ENCODE data around the gene CORO1C.
"Not testable (repeated sequence)": the region's sequence is repeated elsewhere in the genome, so short reads cannot be mapped to it uniquely, and the experiment has no call there.

CORO1C gene

GRCh38 chr12:108671110-108671509 is 60.2 kb downstream of the CORO1C start:
- no peak for DNase-seq

DNA sequence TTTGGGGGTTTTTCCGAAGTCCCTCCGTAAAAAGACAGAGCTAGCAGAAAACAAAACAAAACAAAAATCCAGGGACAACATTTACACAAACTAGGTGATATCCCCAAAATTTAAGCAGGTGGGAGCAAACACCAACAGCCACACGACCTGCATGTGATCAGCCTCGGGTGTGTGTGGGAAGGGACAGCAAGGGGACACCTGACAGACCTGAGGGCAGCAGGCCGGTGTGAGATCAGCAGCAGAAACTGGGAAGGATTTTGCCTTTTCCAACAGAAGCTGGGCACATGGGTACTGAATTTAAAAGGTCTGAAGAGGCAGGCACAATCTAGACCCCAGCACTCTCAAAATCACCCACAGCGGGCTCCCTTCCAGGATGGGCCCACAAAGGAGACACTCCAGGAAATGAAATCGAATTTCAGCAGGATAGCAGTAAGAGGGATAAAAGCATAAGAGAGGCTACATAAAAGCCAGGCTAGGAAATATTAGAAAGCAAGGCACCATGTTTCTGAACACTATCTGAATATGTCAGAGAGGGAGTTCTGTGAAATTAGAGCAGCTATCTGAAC is 61.2 kb downstream of the CORO1C start:
- no peak for DNase-seq

DNA sequence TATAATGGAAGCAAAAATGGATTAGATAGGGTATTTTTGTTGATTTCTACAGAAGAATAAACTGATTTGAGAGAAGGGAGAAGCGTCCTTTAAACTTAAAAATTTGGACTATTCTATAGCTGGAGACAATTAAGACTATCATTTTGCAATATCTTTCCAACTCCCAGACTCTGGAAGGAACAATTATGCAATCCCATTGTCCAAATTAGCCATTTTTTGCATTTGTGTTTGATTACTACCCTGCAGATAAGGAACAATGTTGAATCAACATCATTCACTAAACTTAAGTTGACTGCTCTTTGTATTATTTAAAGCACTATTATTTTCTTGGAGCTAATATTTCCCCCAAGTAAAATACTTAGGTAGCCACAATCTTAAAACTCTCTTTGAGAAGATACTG is 62.8 kb downstream of the CORO1C start:
- DNase-seq, result no peak

DNA sequence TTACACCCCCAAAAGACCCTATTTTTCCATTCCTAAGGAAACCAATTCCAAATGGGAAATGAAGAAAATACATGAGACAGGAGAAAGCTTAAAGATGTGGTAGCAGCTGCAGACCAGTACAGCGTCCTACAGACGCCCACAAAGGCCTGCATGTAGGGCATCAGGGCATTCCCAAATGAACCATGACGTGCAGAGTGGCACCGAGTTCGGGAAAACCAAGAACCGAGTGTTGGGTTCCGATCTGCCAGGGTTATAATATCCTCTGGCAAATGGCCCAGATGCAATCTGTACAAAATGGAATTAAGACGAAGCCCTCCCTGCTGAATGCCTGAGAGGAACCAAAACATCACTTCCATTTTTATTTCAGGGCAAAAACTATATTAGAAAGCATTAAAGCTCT is 63.3 kb downstream of the CORO1C start:
- DNase-seq, result no peak

DNA sequence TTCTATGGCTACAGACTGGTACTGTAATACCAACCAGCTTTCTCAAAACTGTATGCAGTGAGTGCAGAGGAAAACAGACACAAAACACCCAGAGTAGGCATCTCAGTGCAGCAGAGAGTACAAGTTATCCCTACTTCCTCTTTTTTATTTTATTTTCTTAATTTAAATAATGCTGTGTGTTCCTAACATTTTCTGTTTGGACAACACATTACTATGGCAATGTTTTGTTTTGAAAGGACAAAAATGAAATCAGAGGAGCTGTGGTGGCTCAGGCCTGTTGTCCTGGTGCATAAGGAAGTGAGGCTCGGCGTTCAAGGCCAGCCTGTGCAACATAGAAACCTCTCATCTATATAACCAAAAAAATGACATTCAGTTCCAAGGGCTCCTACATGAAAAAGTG is 64.0 kb downstream of the CORO1C start:
- no peak for DNase-seq

DNA sequence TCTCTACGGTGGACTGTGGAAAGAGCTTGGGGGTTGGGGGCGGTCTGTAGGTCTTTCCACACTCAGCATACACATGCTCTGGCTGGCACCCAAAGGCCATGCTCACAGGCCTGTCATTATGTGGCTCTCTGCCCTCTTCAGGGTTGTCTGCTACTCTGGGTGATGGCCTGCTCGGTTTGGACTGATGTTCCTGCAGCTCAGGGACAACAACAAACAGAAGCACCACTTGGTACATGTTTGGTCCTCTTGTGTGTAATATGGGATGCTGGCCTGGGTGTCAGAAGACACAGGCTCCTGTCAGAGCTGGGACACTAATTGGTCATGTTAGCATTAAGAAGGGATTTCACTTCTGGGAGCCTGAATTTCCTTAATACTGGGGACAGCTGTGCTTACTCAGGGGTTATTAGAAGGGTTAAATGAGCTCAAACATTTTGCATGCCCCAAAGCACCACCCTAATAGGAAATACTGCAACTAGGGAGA is 64.9 kb downstream of the CORO1C start:
- no peak for DNase-seq

GRCh38 chr12:108665608-108666202 is 65.6 kb downstream of the CORO1C start:
- DNase-seq, result no peak

GRCh38 chr12:108664338-108665258 is 66.7 kb downstream of the CORO1C start:
- peak; percentile 86 for DNase-seq

DNA sequence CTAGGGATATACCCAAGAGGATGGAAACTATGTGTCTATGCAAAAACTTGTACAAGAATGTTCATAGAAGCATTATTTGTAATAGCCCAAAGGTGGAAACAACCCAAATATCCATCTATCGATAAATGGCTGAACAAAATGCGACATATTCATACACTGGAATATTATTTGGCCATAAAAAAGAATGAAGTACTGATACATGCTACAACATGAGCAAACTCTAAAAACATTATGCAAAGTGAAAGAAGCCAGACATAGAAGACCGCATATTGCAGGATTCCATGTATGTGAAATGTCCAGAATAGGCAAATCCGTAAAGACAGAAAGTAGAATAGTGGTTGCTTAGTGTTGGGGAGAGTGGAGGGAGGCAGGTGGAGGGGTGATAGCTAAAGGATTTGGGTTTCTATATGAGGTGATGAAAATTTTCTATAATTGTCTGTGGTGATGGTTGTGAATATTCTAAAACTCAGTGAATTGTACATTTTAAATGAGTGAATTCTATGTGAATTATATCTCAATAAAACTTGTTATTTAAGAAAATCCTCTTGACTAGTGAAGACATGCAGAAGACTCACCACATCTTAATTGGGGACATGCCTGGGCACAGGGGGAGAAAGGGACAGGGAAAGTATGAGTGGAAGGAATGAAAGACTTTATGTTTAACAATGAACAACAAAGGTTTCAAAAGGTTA is 67.8 kb downstream of the CORO1C start:
- DNase-seq, result no peak

GRCh38 chr12:108658115-108658514 is 73.2 kb downstream of the CORO1C start:
- DNase-seq, result not testable (repeated sequence)

GRCh38 chr12:108657130-108657745 is 74.1 kb downstream of the CORO1C start:
- DNase-seq, result no peak

GRCh38 chr12:108656247-108656646 is 75.1 kb downstream of the CORO1C start:
- DNase-seq, result not testable (repeated sequence)

GRCh38 chr12:108655812-108656175 is 75.5 kb downstream of the CORO1C start:
- not testable (repeated sequence) for DNase-seq

DNA sequence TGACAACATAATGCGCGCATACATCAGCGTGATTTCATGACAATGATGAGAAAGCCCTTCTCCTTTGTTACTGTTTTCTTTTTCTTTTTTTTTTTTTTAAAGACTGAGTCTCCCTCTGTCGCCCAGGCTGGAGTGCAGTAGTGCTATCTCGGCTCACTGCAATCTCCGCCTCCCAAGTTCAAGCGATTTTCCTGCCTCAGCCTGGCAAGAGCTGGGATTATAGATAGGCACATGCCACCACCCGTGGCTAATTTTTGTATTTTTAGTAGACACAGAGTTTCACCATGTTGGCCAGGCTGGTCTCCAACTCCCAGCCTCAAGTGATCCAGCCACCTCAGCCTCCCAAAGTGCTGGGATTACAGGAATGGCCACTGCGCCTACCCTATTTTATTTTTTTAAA is 76.7 kb downstream of the CORO1C start:
- not testable (repeated sequence) for DNase-seq

GRCh38 chr12:108653922-108654321 is 77.4 kb downstream of the CORO1C start:
- DNase-seq, result no peak

- no peak for DNase-seq
Observed at GRCh38 chr12:108653082-108653516, 78.2 kb downstream of the CORO1C start.

GRCh38 chr12:108650083-108650482 is 81.2 kb downstream of the CORO1C start:
- no peak for DNase-seq

DNA sequence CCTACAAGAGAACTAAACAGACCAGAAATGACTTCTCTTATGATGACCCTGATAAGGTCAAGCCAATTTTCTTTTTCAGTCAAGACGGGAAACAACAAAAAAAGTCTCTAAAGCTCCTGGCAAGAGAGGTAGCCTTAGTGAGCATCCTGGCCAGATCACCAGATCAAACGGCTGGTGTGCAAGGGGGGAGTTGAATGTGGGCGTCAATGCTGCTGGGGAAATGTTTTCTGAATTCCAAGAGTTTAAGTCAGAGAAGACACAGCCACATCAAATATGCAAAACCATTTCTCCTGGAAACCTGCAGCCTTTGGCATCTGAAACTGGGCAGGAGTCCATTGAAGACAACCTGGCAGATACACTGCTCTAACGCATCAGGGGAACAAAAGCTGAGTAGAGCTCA is 81.6 kb downstream of the CORO1C start:
- DNase-seq, result no peak

DNA sequence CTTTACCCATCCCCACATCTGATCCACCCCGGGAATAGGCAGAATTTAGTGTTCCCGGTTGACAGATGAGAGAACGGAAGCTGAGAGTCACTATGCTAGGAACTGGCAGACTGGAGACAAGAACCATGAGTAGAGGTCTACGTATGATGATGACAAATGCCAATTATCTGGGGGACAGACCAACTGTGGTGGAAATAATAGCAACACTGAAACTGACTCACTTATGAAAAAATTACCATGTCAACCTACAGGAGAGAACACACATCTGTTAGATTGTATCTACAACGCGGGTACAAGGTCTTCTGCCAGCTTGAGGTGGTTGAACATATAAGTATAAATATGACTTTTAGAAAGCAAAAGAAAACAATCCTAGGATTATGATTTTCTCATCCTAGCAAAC is 82.2 kb downstream of the CORO1C start:
- DNase-seq, result no peak

DNA sequence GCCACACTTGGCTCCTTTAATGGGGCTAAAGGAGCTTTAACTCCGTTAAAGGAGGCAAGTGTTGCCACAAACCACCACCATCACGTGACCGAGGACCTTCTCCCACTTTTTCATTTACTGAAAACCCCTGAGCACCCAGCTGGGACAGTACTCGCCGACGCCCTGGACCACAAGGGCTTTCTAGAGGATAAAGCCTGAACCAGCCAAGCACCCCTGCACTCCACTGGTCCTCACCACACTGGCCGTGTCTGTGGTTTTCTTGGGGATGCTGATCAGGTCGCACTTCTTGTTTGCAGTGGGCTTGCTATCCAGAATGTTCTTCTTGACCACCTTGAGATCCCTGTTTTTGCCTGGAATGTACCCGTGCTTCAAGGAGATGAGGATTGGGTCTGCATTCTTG is 82.9 kb downstream of the CORO1C start:
- DNase-seq, result no peak

- DNase-seq, result no peak
Observed at GRCh38 chr12:108647585-108648287, 83.6 kb downstream of the CORO1C start.

All from activated gamma-delta T cell treated with Interleukin-2 at 50 U/mL for 16 hours (primary cell).